NCI-H146 treated with DMSO at 0.1 percent for 48 hours (cell line): ENCODE results near the gene ELSPBP1.
"Not testable (repeated sequence)": the region's sequence is repeated elsewhere in the genome, so short reads cannot be mapped to it uniquely, and the experiment has no call there.

Experiments
- DNase-seq: peaks from one replicate; lab custom pipeline; 2025; ENCODE audit not compliant: unreplicated experiment; lab: John Stamatoyannopoulos, UW

Gene ELSPBP1

DNA sequence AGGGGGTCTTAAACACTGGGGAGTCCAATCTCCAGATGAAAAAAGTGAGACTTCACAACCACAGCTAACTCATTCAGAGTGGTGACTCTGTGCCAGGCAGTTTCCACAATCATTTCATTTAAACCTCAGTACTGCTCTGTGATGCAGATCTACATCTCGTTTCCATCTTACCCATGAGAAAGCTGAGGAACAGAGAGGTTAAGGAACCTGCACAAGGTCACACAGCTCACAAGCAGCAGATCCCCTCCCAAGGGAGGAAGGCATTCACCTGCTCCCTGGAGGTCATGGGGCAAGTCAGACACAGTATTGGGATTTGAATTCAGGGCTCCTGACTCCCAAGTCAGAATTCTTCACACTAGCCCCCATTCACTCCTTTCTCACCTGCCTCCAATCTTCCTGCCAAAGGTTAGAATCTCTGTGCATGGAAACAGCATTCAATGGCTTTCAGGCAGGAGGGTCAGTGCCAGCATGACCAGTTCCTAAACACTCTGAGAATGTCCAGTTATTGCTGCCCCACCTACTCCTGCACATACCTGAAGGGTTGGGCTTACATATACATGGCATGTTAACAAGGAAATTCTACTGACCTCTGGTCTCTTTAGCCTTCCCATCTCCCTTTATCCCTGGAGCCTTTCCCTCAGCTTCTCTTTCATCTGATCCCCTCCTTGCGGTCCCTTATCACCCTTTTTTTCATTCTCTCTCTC, 47.6 kb downstream of the ELSPBP1 start:
- no peak for DNase-seq

GRCh38 chr19:48043675-48044258, 49.3 kb downstream of the ELSPBP1 start, which contains the start of gene CABP5:
CABP5 (minus strand) TSS chr19:48044079; CDS start chr19:48043922, 157 bp downstream.
- no peak for DNase-seq

GRCh38 chr19:48044561-48044960, 50.1 kb downstream of the ELSPBP1 start:
- DNase-seq, result no peak

GRCh38 chr19:48051335-48052033, 57.1 kb downstream of the ELSPBP1 start:
- DNase-seq, result no peak

- DNase-seq, result no peak
These were observed 58.6 kb downstream of the ELSPBP1 start for GRCh38 chr19:48053076-48053475.

- no peak for DNase-seq
These were observed 59.4 kb downstream of the ELSPBP1 start for GRCh38 chr19:48053856-48054255.

DNA sequence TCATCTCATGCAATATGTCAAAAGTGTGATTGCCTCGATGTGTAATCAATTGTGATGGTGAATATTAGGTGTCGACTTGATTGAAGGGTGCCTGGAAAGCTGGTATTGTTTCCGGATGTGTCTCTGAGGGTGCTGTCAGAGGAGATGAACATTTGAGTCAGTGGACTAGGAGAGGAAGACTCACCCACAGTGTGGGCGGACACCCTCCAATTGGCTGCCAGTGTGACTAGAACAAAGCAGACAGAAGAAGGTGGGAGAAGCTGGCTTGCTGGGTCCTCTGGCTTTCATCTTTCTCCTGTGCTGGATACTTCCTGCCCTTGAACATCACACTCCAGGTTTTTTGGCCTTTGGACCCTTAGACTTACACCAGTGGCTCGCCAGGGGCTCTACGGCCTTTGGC, 64.9 kb downstream of the ELSPBP1 start:
- no peak for DNase-seq

DNA sequence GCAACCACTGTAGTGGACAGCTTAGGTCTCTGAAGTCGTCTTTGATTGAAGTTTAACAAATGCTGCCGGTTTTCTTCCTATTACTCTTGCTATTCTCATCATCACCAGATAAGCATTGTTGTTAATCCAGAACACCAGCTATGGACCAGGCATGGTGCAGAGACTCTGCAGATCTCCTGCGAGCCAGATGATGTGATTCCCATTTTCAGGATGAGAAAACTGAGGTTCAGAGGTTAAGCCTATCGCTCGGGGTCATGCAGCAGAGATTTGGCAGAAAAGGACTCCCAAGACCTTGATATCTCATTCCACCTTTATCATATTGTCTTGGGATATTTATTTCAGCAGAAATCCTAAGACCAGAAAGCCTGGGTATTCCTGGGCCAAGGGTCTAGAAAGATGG, 65.9 kb downstream of the ELSPBP1 start:
- DNase-seq, result no peak

DNA sequence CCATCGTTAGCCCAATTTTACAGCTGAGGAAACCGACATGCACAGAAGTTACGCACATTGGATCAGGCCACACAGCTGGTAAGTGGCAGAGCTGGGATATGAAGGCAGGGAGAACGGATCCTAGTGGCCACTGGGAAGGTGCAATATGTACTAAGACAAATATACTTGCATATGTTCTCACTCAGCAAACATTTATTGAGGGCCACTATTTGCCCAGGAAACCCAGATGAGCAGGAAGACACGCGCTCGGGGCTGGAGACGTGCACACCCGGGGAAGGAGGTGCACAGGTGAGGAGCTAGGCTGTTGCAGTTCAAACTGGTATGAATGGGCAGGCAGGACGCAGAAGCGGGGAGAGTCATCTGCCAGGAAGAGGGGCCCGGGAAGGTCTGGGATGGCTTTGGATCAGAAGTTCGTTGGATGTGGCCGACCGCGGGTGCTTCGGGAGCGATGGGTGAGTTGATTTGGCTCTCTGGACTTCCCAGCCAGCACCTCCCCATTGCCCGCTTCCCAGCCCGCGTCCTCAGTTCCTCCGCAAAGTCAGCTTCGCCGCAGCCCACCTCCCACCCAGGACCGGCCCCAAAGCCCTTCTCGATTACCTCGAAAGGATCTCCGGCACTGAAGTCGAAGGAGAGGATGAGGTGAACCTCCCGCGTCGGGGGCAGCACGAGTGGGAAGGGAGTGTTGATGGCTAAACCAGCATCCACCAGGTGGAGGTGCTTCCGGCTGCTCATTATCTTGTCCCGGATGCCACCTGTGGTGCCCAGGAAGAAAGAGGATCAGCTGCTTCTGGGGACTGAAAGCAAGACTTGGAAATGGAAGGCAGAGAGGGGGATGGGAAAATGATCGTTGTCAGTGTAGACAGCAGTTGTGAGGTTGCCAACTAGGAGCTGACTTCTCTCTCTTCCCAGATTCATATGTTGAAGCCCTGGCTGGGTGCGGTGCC, 67.2 kb downstream of the ELSPBP1 start:
- no peak for DNase-seq

DNA sequence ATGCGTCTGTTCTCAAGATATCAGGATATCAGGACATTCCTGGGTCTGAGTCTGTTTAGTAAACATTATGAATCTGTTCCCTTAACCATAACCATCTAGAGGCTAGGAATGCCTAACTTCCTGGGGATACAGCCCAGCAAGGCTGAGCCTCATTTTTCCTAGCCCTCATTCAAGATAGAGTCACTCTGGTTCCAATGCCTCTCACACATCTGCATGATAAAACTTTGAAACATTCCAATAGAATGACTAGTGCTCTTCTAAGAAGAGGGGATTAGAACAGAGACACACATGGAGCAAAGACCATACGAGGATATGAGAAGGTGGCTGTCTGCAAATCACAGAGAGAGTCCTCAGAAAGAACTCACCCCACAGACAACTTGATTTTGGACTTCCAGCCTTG, 70.1 kb downstream of the ELSPBP1 start:
- DNase-seq, result no peak

DNA sequence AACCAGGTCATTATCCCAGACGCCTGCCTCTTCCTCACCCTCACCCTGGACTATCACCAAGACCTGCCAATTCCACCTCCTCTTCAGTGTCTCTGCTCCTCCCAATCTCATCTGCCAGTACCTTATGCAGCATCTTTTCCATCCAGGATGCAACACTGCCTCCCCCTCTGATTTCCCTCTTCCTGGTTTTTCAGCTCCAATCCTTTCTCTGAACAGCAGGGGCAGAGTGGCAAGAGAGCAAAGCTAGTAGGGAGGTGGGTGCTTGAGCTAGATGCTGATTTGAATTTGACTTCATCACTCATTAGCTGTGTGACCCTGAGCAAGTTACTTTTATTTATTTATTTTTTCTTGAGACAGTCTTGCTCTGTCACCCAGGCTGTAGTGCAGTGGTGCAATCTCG, 75.0 kb downstream of the ELSPBP1 start:
- no peak for DNase-seq

DNA sequence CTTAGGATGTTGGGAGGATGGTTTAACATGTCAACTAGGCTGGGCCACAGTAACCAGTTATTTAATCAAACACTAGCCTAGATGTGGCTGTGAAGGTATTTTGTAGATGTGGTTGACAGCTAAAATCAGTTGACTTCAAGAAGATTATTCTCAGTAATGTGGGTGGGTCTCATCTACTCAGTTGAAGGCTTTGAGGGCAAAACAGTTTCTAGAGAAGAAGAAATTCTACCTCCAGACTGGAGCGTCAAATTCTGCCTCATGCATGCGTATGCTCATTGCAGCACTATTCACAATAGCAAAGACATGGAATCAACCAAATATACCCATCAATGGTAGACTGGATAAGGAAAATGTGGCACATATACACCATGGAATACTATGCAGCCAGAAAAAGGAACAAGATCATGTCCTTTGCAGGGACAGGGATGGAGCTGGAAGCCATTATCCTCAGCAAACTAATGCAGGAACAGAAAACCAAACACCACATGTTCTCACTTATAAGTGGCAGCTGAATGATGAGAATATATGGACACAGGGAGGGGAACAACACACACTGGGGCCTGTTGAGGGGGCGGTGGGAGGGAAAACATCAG, 75.8 kb downstream of the ELSPBP1 start:
- not testable (repeated sequence) for DNase-seq
